Ammon's horn (tissue), 1 donor: ENCODE measurements around the gene RAB19.
"Not testable (repeated sequence)": the region's sequence is repeated elsewhere in the genome, so short reads cannot be mapped to it uniquely, and the experiment has no call there.

Experiments used
- DNase-seq: peaks from one replicate; pipeline ENCODE4 v3.0.0-alpha.2; 2016; ENCODE audit warnings: low spot score

RAB19 gene

DNA sequence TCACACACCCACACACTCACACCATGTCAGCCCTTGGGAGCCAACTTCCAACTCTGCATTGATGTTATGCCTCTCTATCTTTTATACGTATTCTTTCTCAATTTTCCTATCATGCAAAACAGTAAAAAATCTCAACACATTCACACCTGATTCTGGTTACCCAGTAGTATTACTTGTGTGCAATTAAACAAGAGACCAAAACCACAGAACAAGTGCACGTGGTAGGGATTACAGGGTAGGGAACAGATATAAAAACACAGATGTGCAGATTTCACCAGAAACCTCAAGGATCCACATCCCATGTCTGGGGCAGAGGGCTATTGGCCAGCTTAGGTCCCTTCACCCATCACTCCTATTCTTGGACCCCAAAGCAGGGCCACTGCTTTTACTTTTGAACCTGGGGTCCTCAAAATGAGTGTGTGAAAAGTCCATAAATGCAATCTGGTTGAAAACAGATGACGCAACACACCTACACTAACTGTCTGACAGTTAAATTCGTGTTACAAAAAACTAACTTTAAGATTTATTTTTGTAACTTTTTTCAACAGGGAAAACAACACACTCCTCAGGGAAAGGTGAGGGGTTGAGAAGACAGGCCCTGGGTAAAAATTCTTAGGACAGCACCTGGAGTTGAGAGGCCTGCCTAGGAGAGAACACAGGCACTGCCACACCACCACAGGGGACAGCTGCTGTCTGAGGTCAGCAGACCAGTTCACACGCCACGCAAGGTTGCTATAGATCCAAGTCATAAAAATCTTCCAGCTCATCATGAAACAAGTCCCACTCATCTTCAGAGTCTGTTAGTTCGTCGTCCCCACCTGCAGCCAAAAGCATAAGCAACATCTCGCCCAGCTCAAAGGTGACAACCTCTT is 50.2 kb downstream of the RAB19 start:
- not testable (repeated sequence) for DNase-seq

DNA sequence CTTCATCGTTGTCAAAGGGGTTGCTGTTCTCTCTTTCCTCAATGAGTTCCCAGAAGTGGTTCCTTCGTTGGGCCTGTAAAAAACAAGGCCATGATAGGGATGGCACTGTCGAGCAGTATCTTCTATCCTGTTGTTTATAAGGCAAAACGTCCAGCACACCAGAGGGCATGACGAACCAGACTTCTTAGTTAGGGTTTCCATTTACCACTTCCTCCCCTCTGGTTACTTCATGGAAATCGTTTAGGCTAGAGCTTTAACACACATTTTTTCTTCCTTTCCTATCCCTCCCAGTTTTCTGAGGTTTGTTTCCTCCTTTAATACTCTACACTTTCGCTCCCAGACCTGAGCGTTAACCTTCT is 50.8 kb downstream of the RAB19 start:
- no peak for DNase-seq

DNA sequence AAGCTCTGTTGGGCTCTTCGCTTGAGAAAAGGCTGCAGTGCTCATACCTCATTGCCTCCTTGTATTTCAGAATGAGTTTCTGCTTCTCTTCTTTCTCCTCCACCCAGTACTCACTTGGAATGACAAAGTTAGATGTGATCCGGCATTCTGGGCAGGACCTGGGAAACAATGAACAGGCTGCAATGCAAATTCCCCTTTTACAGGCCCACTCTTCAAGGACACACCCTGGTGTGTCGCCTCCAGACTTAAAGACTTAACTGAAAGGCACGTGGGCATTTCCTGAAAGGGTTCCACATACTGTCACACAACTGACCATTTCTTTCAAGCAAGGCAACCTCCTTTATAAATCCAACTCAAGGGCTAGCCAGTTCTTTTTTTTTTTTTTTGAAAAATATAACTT is 51.9 kb downstream of the RAB19 start:
- DNase-seq: no peak

DNA sequence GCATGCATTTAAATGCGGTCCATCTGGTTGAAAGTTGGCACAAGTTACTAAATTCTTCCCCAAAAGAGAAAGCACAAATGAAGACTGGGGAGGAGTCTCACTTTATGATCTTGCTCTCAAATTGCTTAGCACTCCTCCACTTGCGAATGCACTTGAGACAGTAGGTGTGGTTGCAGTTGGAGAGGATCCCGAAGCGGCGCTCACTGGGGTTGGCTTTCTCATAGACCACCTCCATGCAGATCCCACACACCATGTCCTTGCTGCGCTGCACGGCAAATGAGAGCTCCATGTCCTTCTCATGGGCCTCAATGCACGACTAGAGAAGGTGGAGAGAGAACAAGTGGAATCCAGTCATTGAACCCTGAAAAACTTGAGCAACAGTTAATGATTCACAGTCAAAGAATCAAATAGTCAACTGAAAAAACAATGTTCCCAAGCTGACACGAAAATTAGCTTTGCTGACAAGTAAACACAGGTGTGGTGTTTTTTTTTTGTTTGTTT is 52.7 kb downstream of the RAB19 start:
- no peak for DNase-seq

DNA sequence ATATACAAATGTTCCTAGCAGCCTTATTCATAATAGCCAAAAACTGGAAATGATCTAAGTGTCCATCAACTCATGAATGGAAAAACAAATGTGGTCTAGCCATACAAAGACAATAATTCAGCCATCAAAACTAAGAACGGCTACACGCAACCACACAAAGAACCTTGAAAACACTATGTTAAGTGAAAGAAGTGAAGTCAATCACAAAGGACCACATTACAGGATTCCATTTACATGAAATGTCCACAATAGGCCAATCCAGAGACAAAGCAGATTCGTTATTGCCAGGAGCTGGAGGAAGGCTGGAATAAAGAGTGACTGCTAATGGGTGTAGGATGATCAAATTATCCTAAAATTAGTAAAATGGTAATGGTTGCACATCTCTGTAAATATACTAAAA is 54.3 kb downstream of the RAB19 start:
- DNase-seq: no peak

DNA sequence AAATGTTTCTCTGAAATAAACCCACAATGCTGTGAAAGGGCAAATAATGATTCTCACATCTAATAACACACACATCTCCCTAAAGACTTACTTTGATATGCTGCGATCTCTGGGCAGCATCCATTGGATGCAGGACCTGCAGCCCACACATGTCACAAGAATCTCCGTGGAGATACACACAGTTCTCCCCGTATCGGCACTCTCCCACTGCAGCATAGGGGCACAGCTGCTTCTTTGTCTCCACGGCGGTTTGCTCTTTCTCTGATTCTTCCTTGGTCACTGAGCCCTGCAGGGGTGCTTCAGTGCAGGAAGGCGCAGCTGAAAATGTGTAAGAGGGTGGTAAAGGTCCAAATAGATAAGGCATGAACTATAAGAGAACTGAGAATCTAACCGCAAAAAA is 55.1 kb downstream of the RAB19 start:
- no peak for DNase-seq

DNA sequence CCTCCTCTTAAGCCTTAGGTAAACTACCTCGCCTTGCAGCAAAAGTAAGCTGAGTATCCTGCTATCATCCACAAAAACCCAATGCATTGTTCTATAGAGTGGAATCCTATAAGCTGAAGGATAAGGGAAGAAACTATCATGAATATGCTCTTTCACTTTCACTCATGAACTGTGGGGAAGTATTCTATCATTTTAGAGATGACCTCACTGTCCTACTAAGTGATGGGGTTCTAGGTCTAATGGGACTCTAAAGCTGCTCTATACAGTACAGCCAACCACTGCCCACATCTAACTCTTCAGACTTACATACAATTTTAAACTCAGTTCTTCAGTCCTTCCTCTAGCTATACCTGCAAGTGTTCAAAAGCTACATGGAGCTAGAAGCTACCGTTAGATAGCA is 59.3 kb downstream of the RAB19 start:
- no peak for DNase-seq

DNA sequence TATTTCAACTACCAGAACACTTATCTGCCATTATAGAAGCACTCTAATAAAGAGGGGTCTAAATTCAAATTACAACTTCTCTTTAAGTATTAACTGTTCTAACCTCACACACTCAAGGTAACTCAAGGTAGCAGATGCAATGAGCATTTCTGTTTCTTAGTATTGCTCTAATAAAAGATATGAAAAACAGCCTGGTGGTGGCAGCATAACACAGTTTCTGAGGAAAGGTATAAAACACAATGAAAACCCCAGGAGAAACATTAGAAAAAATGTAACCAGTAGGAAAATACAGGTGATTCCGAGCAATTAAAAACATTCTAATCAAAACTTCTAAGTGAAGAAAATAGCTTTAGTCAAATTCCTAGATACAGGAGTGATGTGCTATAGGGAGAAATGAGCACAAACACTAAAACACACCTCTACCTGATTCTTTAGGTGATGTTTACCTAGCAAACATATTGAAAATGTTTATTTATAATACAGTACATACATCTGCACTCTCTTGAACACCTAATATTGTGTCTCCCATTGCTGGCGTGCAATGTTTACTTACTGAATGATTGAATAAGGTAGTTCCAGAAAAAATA is 72.0 kb downstream of the RAB19 start:
- peak; percentile 25 for DNase-seq

DNA sequence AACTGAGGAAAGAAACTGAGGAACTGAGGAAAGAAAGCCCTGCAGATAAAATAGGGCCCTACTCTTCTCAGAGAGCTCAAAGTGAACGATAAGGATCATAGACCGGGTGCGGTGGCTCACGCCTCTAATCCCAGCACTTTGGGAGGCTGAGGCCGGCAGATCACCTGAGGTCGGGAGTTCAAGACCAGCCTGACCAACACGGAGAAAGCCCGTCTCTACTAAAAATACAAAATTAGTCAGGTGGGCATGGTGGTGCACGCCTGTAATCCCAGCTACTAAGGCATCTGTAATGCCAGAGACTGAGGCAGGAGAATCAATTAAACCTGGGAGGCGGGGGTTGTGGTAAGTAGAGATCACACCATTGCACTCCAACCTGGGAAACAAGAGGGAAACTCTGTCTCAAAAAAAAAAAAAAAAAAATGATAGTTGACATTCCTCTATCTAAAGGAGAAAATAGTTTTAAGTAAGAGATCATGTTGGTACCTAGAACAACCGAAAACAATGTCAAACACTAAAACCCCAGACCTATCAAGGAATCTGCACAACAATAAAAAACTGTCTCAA is 72.9 kb downstream of the RAB19 start:
- no peak for DNase-seq
